Retinal pigment epithelial cell (primary cell): ENCODE measurements around the gene SCLY.

ENCODE experiments used
- DNase-seq: peaks from one replicate; pipeline ENCODE4 v3.0.0-alpha.2; 2010; ENCODE audit warnings: low read depth
- H3K4me3 ChIP-seq: 2 replicates; pipeline ENCODE4 v1.5.1; 2011; ENCODE audit warnings: mild to moderate bottlenecking, low read length, control low read depth, moderate library complexity
- CTCF ChIP-seq: conservative IDR thresholded peaks from 2 replicates; pipeline ENCODE4 v1.5.1; 2011; ENCODE audit warnings: low read depth, low read length, control low read depth, inconsistent platforms

The SCLY gene

GRCh38 chr2:238100821-238101771 lies 40.3 kb downstream of the SCLY start:
- no peak for DNase-seq
- no peak overlapping the region for H3K4me3 ChIP-seq
- no peak for TF ChIP-seq CTCF

- H3K4me3 ChIP-seq: no peak overlapping the region
- DNase-seq: no peak
- TF ChIP-seq CTCF: no peak
Observed at GRCh38 chr2:238101891-238102841, 41.4 kb downstream of the SCLY start.

GRCh38 chr2:238102865-238103264 lies 42.1 kb downstream of the SCLY start:
- no peak for TF ChIP-seq CTCF
- no peak overlapping the region for H3K4me3 ChIP-seq
- no peak for DNase-seq

GRCh38 chr2:238103465-238104225 lies 42.8 kb downstream of the SCLY start:
- DNase-seq: no peak
- H3K4me3 ChIP-seq: no peak overlapping the region
- TF ChIP-seq CTCF: no peak

- DNase-seq: no peak
- H3K4me3 ChIP-seq: no peak overlapping the region
- no peak for TF ChIP-seq CTCF
Observed at GRCh38 chr2:238104226-238104690, 43.5 kb downstream of the SCLY start.

- no peak for TF ChIP-seq CTCF
- DNase-seq: no peak
Observed at GRCh38 chr2:238104691-238105371, 44.0 kb downstream of the SCLY start.

More at GRCh38 chr2:238104691-238105371, 44.0 kb downstream of the SCLY start:
- H3K4me3 ChIP-seq: no peak overlapping the region
